BJ (cell line): Measurements from ENCODE around the gene WASHC4. TPM values are rescaled to one million over a fixed set of nuclear protein-coding genes. Genes with fewer than 3 reads are reported as not detected.

ENCODE experiments used
- CTCF ChIA-PET: fragments of 350-600 bp; formaldehyde crosslinking; extraction: SDS; loops from one replicate; lab custom pipeline; 2021; ENCODE audit warnings: antibody characterized with exemption, inconsistent platforms; lab: Yijun Ruan, JAX
- POLR2A ChIA-PET: fragments of 300-600 bp; sonication (Branson Sonifier 250); formaldehyde crosslinking; extraction: SDS; loops from one replicate; lab custom pipeline; 2021; ENCODE audit warnings: antibody characterized with exemption; lab: Charles Lee
- DNase-seq: peaks from one replicate; pipeline ENCODE4 v3.0.0-alpha.2; 2011; ENCODE audit warnings: low read depth
- H3K27me3 ChIP-seq: 2 replicates; pipeline ENCODE4 v1.6.0; 2011; ENCODE audit warnings: low read length; ENCODE audit not compliant: control insufficient read depth, insufficient read depth
- H3K36me3 ChIP-seq: 2 replicates; pipeline ENCODE4 v1.5.1; 2011; ENCODE audit warnings: low read length; ENCODE audit not compliant: control insufficient read depth, insufficient read depth
- H3K4me3 ChIP-seq: 2 replicates; pipeline ENCODE4 v1.5.1; 2011; ENCODE audit warnings: low read depth, mild to moderate bottlenecking, control low read depth, low read length
- CTCF ChIP-seq: IDR thresholded peaks from 2 replicates; pipeline ENCODE4 v1.5.1; 2011; ENCODE audit warnings: low read depth, mild to moderate bottlenecking, control low read depth, inconsistent platforms, low read length, moderate library complexity; ENCODE audit not compliant: insufficient read depth
- polyA plus RNA-seq: library from polyadenylated mRNA; depleted of rRNA; stranded (reverse); fragments of >200 nt; gene quantifications from 2 replicates; pipeline ENCODE4 v1.2.3, GENCODE V29; 2011

WASHC4 gene
- polyA plus RNA-seq, 1 experiment = 17.7 TPM

GRCh38 chr12:105189293-105189692 is 81.8 kb downstream of the WASHC4 start:
- Histone ChIP-seq H3K27me3 (no peaks in the 10 kb centered on the region), H3K4me3 (no peak overlapping the region), H3K36me3 (peaks cover 28% of the 10 kb centered on the region)
- ChIA-PET POLR2A (no interaction called here), CTCF (interaction anchor here (1.1 kb wide), 1 partner anchor 10 kb away, joined by 3 read pairs; no protein-coding TSS in a partner anchor)
- TF ChIP-seq CTCF = no peak
- DNase-seq = no peak

- DNase-seq = no peak
- Histone ChIP-seq H3K27me3 (no peaks in the 10 kb centered on the region), H3K4me3 (no peak overlapping the region), H3K36me3 (peaks cover 20% of the 10 kb centered on the region)
- ChIA-PET CTCF (interaction anchor here (0.9 to 1.1 kb wide), 3 partner anchors 9 to 193 kb away, joined by 3 to 4 read pairs (median 3); no protein-coding TSS in a partner anchor), POLR2A (no interaction called here)
- no peak for TF ChIP-seq CTCF
Observed at GRCh38 chr12:105190530-105190929, 83.0 kb downstream of the WASHC4 start.

- DNase-seq = no peak
Observed at GRCh38 chr12:105192624-105193225, 85.2 kb downstream of the WASHC4 start.

GRCh38 chr12:105194947-105195346 is 87.4 kb downstream of the WASHC4 start:
- peaks cover 25% of the 10 kb centered on the region for H3K36me3 ChIP-seq
- CTCF ChIA-PET = interaction anchor here (1.2 kb wide), 1 partner anchor 24 kb away, joined by 3 read pairs; no protein-coding TSS in a partner anchor

More at GRCh38 chr12:105192624-105193225, 85.2 kb downstream of the WASHC4 start:
- peaks cover 26% of the 10 kb centered on the region for H3K36me3 ChIP-seq
- CTCF ChIA-PET = no interaction called here
- no peak overlapping the region for H3K4me3 ChIP-seq
- no peak for TF ChIP-seq CTCF
- no peaks in the 10 kb centered on the region for H3K27me3 ChIP-seq
- POLR2A ChIA-PET = interaction anchor here (0.5 kb wide), 1 partner anchor 189 kb away, joined by 3 read pairs; no protein-coding TSS in a partner anchor

More at GRCh38 chr12:105194947-105195346, 87.4 kb downstream of the WASHC4 start:
- TF ChIP-seq CTCF = no peak
- POLR2A ChIA-PET = no interaction called here
- H3K4me3 ChIP-seq = no peak overlapping the region
- DNase-seq = no peak
- no peaks in the 10 kb centered on the region for H3K27me3 ChIP-seq
